ENCODE results near the gene DISC1. TPM values are rescaled to one million over a fixed set of nuclear protein-coding genes. Genes with fewer than 3 reads are reported as not detected.

Gene DISC1
- polyA plus RNA-seq, 1 of the 3 experiments (the other 2 are of a cell fraction): 1.7 TPM

GRCh38 chr1:231708394-231708793 lies 81.8 kb downstream of the DISC1 start:
- 67% methylated on average over 6 of the region's 6 CpGs for WGBS (ENCODE audit: low lambda C conversion rate)
- no peak for DNase-seq
- CTCF ChIA-PET: interaction anchor here (0.8 to 1.4 kb wide), 3 partner anchors 11 to 20 kb away, joined by 3 read pairs; no protein-coding TSS in a partner anchor
- no peak overlapping the region for H3K4me2 ChIP-seq
- H3K9me2 ChIP-seq: no peaks in the 10 kb centered on the region
- no peaks in the 10 kb centered on the region for H3K79me2 ChIP-seq (ENCODE audit: insufficient read depth)
- no peak overlapping the region for H2AFZ ChIP-seq (ENCODE audit: low read depth)
- no peak overlapping the region for H3K27ac ChIP-seq (ENCODE audit: low read depth in 2 of 2, low read length in 1 of 2)
- no peaks in the 10 kb centered on the region for H4K20me1 ChIP-seq (ENCODE audit: insufficient read depth)
- H3K9me3 ChIP-seq: no peaks in the 10 kb centered on the region
- H3F3A ChIP-seq (replicated peaks; ENCODE audit: insufficient read depth): no peaks in the 10 kb centered on the region
- POLR2A ChIA-PET: no interaction called here
- H3K4me3 ChIP-seq (ENCODE audit: low read depth in 2 of 2, low read length in 1 of 2): no peak overlapping the region
- H3K4me1 ChIP-seq (ENCODE audit: control insufficient read depth in 1 of 2, insufficient read depth in 2 of 2, low read depth in 1 of 2, low read length in 1 of 2): peaks cover 0 to 4% of the 10 kb centered on the region in 2 experiments; a peak in 1 of 4 replicates
- TF ChIP-seq ELF1 (IDR thresholded peaks at IDR 0.05) (no peak), FOXJ3 (CRISPR knock-in tag; IDR thresholded peaks at IDR 0.05) (no peak), RCOR1 (IDR thresholded peaks at IDR 0.05; ENCODE audit: low read length) (no peak), ZBTB33 (IDR thresholded peaks at IDR 0.05; ENCODE audit: borderline replicate concordance, low read depth) (no peak), EP300 (IDR thresholded peaks at IDR 0.05; ENCODE audit: borderline replicate concordance in 1 of 2, low read depth in 1 of 2, low read length in 1 of 2) (no peak), FOXM1 (IDR thresholded peaks at IDR 0.05; ENCODE audit: low read depth) (no peak), RXRA (IDR thresholded peaks at IDR 0.05; ENCODE audit: borderline replicate concordance, low read depth) (no peak), RFX5 (IDR thresholded peaks at IDR 0.05; ENCODE audit: low read length) (no peak), GATA2 (CRISPR knock-in tag; IDR thresholded peaks at IDR 0.05) (no peak), YY1 (IDR thresholded peaks at IDR 0.05; ENCODE audit: low read depth) (no peak), TEAD4 (IDR thresholded peaks at IDR 0.05; ENCODE audit: borderline replicate concordance, insufficient read depth) (no peak), NFIC (IDR thresholded peaks at IDR 0.05; ENCODE audit: borderline replicate concordance) (no peak), USF2 (IDR thresholded peaks at IDR 0.05; ENCODE audit: borderline replicate concordance, low read depth, low read length) (no peak), CTCF (IDR thresholded peaks at IDR 0.05) (no peak), SMC3 (IDR thresholded peaks at IDR 0.05; ENCODE audit: low read depth, low read length) (no peak)
- peaks cover 0 to 2% of the 10 kb centered on the region in 2 experiments for H3K36me3 ChIP-seq (replicated peaks in 1 of 2; ENCODE audit: control insufficient read depth in 1 of 2, insufficient read depth in 2 of 2, low read length in 1 of 2)
- no peaks in the 10 kb centered on the region for H3K27me3 ChIP-seq (ENCODE audit: insufficient read depth)
- no peak overlapping the region for H3K9ac ChIP-seq

All from SK-N-SH (cell line).